Thyroid gland (tissue), 4 donors: ENCODE results near the gene CCDC136.

Experiments
- CTCF ChIP-seq, 6 experiments: fragments of 200-600 bp in 3 of 6; fragments of 450-650 bp in 3 of 6; sonication (generic) in 3 of 6; IDR thresholded peaks; one replicate each; pipeline ENCODE4 v1.5.1; 2016 to 2019; ENCODE audit warnings: antibody characterized with exemption in 6 of 6, mild to moderate bottlenecking in 2 of 6, inconsistent platforms in 1 of 6, moderate library complexity in 1 of 6
- POLR2A ChIP-seq, 2 donors: fragments of 450-650 bp; IDR thresholded peaks; one replicate each; pipeline ENCODE4 v1.6.1; 2017; ENCODE audit warnings: antibody characterized with exemption in 2 of 2, mild to moderate bottlenecking in 2 of 2, moderate library complexity in 1 of 2

GRCh38 chr7:128818694-128819093 lies 26.9 kb downstream of the CCDC136 start:
- no peak for TF ChIP-seq CTCF (IDR thresholded peaks at IDR 0.05)
- TF ChIP-seq POLR2A (IDR thresholded peaks at IDR 0.05) = no peak
